Measurements from ENCODE around the gene ATR. TPM values are rescaled to one million over a fixed set of nuclear protein-coding genes. Genes with fewer than 3 reads are reported as not detected.
"Not testable (repeated sequence)": the region's sequence is repeated elsewhere in the genome, so short reads cannot be mapped to it uniquely, and the experiment has no call there.

Gene ATR
- total RNA-seq, 1 donor: 22.1 TPM

GRCh38 chr3:142576792-142577191, 1.7 kb downstream of the ATR start:
- Histone ChIP-seq H3K4me3 (ENCODE audit: insufficient read depth, low read length) (no peak overlapping the region), H2AFZ (ENCODE audit: low read length) (no peak overlapping the region), H3K27me3 (ENCODE audit: insufficient read depth, low read length) (no peaks in the 10 kb centered on the region), H3K4me1 (ENCODE audit: insufficient read depth, low read length) (peaks cover 23% of the 10 kb centered on the region), H3K79me2 (ENCODE audit: insufficient read depth, low read length) (peaks cover 63% of the 10 kb centered on the region), H3K9me3 (ENCODE audit: low read depth, low read length) (no peaks in the 10 kb centered on the region), H3K36me3 (ENCODE audit: insufficient read depth, low read length) (no peaks in the 10 kb centered on the region), H4K20me1 (ENCODE audit: insufficient read depth, low read length) (no peaks in the 10 kb centered on the region), H3K4me2 (ENCODE audit: insufficient read depth, low read length) (peak overlapping the region; percentile 91), H3K27ac (ENCODE audit: low read depth, low read length) (no peak overlapping the region)
- no peak for TF ChIP-seq CTCF (IDR thresholded peaks at IDR 0.05; ENCODE audit: extremely low read depth, low read depth, low read length)
- no peak for DNase-seq (ENCODE audit: insufficient read length, low spot score, missing footprints)

- H3K79me2 ChIP-seq (ENCODE audit: insufficient read depth, low read length): peaks cover 68% of the 10 kb centered on the region
- H3K27me3 ChIP-seq (ENCODE audit: insufficient read depth, low read length): no peaks in the 10 kb centered on the region
- H3K9me3 ChIP-seq (ENCODE audit: low read depth, low read length): no peaks in the 10 kb centered on the region
- no peak for TF ChIP-seq CTCF (IDR thresholded peaks at IDR 0.05; ENCODE audit: extremely low read depth, low read depth, low read length)
- H3K4me1 ChIP-seq (ENCODE audit: insufficient read depth, low read length): peaks cover 22% of the 10 kb centered on the region
- H3K4me2 ChIP-seq (ENCODE audit: insufficient read depth, low read length): no peak overlapping the region
- no peak overlapping the region for H3K4me3 ChIP-seq (ENCODE audit: insufficient read depth, low read length)
- no peak overlapping the region for H2AFZ ChIP-seq (ENCODE audit: low read length)
- no peak overlapping the region for H3K27ac ChIP-seq (ENCODE audit: low read depth, low read length)
- DNase-seq (ENCODE audit: insufficient read length, low spot score, missing footprints): no peak
- H3K36me3 ChIP-seq (ENCODE audit: insufficient read depth, low read length): no peaks in the 10 kb centered on the region
- H4K20me1 ChIP-seq (ENCODE audit: insufficient read depth, low read length): no peaks in the 10 kb centered on the region
Measured at GRCh38 chr3:142574665-142575064, 3.9 kb downstream of the ATR start.

GRCh38 chr3:142574223-142574622, 4.3 kb downstream of the ATR start:
- not testable (repeated sequence) for H3K27ac ChIP-seq (ENCODE audit: low read depth, low read length); H3K9me3 ChIP-seq (ENCODE audit: low read depth, low read length); H3K4me3 ChIP-seq (ENCODE audit: insufficient read depth, low read length); H2AFZ ChIP-seq (ENCODE audit: low read length); H3K27me3 ChIP-seq (ENCODE audit: insufficient read depth, low read length); H4K20me1 ChIP-seq (ENCODE audit: insufficient read depth, low read length); DNase-seq (ENCODE audit: insufficient read length, low spot score, missing footprints); H3K36me3 ChIP-seq (ENCODE audit: insufficient read depth, low read length); H3K4me2 ChIP-seq (ENCODE audit: insufficient read depth, low read length)
- peaks cover 18% of the 10 kb centered on the region for H3K4me1 ChIP-seq (ENCODE audit: insufficient read depth, low read length)
- peaks cover 70% of the 10 kb centered on the region for H3K79me2 ChIP-seq (ENCODE audit: insufficient read depth, low read length)

GRCh38 chr3:142569422-142569821, 9.1 kb downstream of the ATR start:
- not testable (repeated sequence) for H3K4me1 ChIP-seq (ENCODE audit: insufficient read depth, low read length); H2AFZ ChIP-seq (ENCODE audit: low read length); H3K4me3 ChIP-seq (ENCODE audit: insufficient read depth, low read length); H3K4me2 ChIP-seq (ENCODE audit: insufficient read depth, low read length); H3K9me3 ChIP-seq (ENCODE audit: low read depth, low read length); H3K27ac ChIP-seq (ENCODE audit: low read depth, low read length); DNase-seq (ENCODE audit: insufficient read length, low spot score, missing footprints); H3K27me3 ChIP-seq (ENCODE audit: insufficient read depth, low read length)
- H3K79me2 ChIP-seq (ENCODE audit: insufficient read depth, low read length): peaks cover 57% of the 10 kb centered on the region
- peaks cover 12% of the 10 kb centered on the region for H3K36me3 ChIP-seq (ENCODE audit: insufficient read depth, low read length)
- H4K20me1 ChIP-seq (ENCODE audit: insufficient read depth, low read length): peaks cover 10% of the 10 kb centered on the region

GRCh38 chr3:142568393-142569017, 10.0 kb downstream of the ATR start:
- Histone ChIP-seq H3K4me2 (ENCODE audit: insufficient read depth, low read length) (no peak overlapping the region), H3K4me1 (ENCODE audit: insufficient read depth, low read length) (no peaks in the 10 kb centered on the region), H2AFZ (ENCODE audit: low read length) (no peak overlapping the region), H3K27ac (ENCODE audit: low read depth, low read length) (no peak overlapping the region), H3K9me3 (ENCODE audit: low read depth, low read length) (no peaks in the 10 kb centered on the region), H3K79me2 (ENCODE audit: insufficient read depth, low read length) (peaks cover 49% of the 10 kb centered on the region), H3K4me3 (ENCODE audit: insufficient read depth, low read length) (no peak overlapping the region), H3K27me3 (ENCODE audit: insufficient read depth, low read length) (no peaks in the 10 kb centered on the region), H4K20me1 (ENCODE audit: insufficient read depth, low read length) (peaks cover 10% of the 10 kb centered on the region), H3K36me3 (ENCODE audit: insufficient read depth, low read length) (peaks cover 16% of the 10 kb centered on the region)
- no peak for DNase-seq (ENCODE audit: insufficient read length, low spot score, missing footprints)
- TF ChIP-seq CTCF (IDR thresholded peaks at IDR 0.05; ENCODE audit: extremely low read depth, low read depth, low read length): no peak

Measured in osteoblast (primary cell).